Measurements from ENCODE around the gene PKP2.

PKP2 gene

DNA sequence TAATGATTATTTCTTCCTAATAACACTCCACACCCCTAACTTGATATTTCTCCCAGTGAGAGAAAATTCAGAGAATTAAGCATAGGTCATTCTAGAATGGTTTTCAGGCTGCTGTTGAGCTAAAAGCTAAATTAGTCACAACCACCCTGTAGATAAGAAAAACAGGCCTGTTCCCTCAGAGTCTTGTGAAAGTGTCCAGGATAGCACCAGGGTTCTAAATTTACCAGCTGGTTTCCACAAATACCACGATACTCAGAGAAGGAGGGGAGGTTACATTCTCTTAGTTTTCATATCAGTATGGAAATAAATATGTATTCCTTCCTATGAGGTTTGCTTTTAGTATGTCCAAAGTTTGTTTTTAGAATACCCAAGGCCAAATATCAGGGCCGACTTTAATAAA, 74.9 kb downstream of the PKP2 start:
- Mint-ChIP-seq H3K4me3 (no peak overlapping the region), H3K4me1 (no peaks in the 10 kb centered on the region), H3K27me3 (no peaks in the 10 kb centered on the region), H3K27ac (no peak overlapping the region), H3K36me3 (no peaks in the 10 kb centered on the region), H3K9me3 (no peaks in the 10 kb centered on the region)
- no peak for ATAC-seq

DNA sequence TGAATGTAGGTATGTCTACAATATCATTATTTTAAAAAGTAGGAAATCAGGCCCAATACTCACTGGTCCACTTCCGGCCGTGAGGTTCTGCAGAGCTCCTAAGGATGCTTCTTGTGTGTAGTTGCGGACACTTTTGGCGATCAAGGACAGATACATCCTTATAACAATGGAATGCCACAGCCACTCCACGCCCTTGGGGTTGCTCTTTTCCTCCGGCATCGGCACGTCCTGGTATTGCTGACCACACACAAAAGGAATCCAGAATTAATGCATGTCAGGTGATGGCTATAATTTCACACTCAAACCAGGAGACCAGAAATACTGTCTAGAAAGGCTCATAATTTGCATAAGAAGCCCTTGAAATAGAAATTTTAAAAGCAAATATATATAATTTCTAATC, 75.3 kb downstream of the PKP2 start:
- H3K9me3 Mint-ChIP-seq = no peaks in the 10 kb centered on the region
- H3K27ac Mint-ChIP-seq = no peak overlapping the region
- no peaks in the 10 kb centered on the region for H3K27me3 Mint-ChIP-seq
- no peak for ATAC-seq
- no peak overlapping the region for H3K4me3 Mint-ChIP-seq
- no peaks in the 10 kb centered on the region for H3K4me1 Mint-ChIP-seq
- no peaks in the 10 kb centered on the region for H3K36me3 Mint-ChIP-seq

DNA sequence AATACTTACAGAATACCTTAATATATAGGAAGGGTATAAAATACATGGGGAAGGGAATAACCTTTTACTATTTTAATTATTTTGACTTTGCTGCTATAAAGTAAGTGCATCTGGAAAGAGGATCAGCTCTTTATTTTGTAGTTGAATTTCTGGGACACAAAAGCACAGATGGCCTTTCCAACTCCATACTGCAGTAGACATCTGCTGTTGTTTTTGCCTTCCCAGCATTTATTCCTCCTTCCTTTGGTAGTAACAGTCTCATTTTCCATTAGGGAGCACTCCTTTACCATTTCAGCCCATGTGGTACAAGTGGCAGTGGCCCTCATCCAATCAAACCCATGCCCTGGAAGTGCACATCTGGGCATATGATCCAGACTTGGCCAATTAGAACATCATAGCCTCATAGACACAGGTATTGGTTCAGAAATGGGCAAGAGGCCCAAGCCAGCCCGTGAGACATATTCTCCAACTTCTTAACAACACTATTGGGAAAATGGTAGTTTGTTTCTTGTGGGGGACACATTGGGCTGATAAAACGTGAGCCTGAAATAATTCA, 76.1 kb downstream of the PKP2 start:
- H3K4me3 Mint-ChIP-seq = no peak overlapping the region
- ATAC-seq = no peak
- no peaks in the 10 kb centered on the region for H3K27me3 Mint-ChIP-seq

DNA sequence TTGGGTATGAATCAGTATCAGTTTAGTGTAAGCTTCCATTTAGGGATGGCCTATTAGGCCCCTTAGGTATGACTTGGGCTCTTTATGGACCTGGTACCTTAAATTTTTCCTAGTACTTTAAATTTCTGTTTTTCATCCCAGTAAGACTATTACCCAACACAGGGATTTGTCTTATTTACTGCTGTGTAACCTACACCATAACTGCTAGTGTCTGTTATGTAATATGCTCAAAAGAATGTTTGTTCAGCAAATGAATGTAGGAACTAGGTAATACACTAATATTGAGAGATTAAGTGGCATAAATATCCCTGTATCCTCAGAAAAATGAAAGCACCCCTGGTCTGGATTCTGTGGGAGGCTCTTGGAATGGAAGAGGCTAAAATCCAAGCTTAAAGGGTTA, 77.2 kb downstream of the PKP2 start:
- no peaks in the 10 kb centered on the region for H3K36me3 Mint-ChIP-seq
- H3K27me3 Mint-ChIP-seq = no peaks in the 10 kb centered on the region
- H3K4me3 Mint-ChIP-seq = no peak overlapping the region
- no peak for ATAC-seq
- H3K9me3 Mint-ChIP-seq = no peaks in the 10 kb centered on the region
- H3K27ac Mint-ChIP-seq = no peak overlapping the region
- no peaks in the 10 kb centered on the region for H3K4me1 Mint-ChIP-seq

More for the DNA sequence above, 76.1 kb downstream of the PKP2 start:
- no peaks in the 10 kb centered on the region for H3K9me3 Mint-ChIP-seq
- H3K4me1 Mint-ChIP-seq = no peaks in the 10 kb centered on the region
- no peak overlapping the region for H3K27ac Mint-ChIP-seq
- no peaks in the 10 kb centered on the region for H3K36me3 Mint-ChIP-seq

DNA sequence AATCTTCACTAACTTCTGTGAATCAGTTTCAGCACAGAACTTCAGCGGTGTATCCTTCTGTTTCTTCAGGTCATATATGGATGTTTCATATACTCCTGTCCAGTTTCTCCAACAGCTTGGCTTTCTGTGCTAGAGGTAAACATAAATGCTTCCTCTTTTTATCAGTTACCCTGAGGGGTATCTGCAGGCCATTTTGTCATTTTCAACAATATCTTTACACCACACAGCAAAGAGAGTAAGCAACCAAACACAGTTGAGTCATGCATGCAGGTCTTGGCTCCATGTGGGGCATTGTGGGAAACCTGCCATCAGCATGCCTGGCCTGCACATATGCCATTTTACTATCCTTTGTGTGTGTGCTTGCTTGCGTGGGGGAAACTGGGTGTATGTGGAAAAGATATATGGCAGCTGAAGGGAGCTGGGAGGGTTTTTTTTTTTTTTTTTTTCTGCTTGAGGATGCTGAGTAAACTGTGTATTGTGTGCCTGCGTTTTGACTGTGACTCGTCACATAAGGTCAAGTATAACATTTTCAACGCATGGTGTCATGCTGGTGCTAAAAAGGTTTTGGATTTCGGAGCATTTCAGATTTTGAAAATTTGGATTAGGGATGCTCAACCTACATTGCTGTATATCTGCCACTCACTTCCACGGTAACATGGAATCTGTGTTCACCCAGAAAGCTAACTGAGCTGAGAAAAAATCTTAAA, 84.7 kb downstream of the PKP2 start:
- Mint-ChIP-seq H3K27me3 (peaks cover 5% of the 10 kb centered on the region), H3K4me1 (no peaks in the 10 kb centered on the region), H3K4me3 (no peak overlapping the region), H3K27ac (no peak overlapping the region), H3K9me3 (peaks cover 14% of the 10 kb centered on the region), H3K36me3 (no peaks in the 10 kb centered on the region)
- ATAC-seq = no peak

DNA sequence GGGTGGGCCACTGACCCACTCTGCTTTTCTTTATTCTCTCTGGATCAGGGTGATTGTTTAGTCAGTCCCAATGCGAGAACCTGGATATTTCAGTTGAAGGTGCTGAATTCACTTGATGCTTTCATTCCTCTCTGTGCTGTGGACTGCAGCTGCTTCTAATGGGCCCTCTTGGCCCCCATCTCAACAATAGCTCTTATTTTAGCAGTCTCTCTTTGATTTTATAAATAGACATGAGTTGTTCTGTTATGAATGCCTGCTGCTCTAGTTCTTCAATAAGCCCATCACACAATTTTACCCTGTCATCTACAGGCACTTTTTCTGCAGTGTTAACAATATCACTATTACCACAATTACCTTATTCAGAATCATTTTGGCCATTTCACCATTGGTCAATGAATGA, 86.7 kb downstream of the PKP2 start:
- Mint-ChIP-seq H3K36me3 (no peaks in the 10 kb centered on the region), H3K9me3 (peaks cover 20% of the 10 kb centered on the region), H3K4me1 (no peaks in the 10 kb centered on the region), H3K27ac (no peak overlapping the region), H3K27me3 (peaks cover 13% of the 10 kb centered on the region), H3K4me3 (no peak overlapping the region)
- ATAC-seq = no peak

DNA sequence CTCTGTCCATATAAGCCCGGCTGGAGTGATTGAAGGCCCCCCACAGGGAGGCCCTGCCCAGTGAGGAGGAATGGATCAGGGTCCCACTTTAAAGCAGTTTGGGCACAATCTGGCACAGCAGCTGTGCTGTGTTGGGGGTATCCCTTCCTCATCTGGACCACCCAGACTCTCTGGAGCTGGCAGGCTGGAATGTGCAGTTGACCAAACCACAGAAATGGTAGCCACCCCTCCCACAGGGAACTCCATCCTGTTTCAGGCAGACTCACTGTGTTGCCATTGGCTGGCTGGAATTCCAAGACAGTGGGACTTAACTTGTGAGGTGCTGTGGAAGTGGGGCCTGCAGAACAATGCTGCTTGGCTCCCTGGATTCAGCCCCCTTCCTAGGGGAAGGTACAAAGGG, 87.4 kb downstream of the PKP2 start:
- ATAC-seq = no peak
- Mint-ChIP-seq H3K9me3 (peaks cover 20% of the 10 kb centered on the region), H3K4me1 (no peaks in the 10 kb centered on the region), H3K27me3 (peaks cover 13% of the 10 kb centered on the region), H3K36me3 (no peaks in the 10 kb centered on the region), H3K4me3 (no peak overlapping the region), H3K27ac (no peak overlapping the region)

DNA sequence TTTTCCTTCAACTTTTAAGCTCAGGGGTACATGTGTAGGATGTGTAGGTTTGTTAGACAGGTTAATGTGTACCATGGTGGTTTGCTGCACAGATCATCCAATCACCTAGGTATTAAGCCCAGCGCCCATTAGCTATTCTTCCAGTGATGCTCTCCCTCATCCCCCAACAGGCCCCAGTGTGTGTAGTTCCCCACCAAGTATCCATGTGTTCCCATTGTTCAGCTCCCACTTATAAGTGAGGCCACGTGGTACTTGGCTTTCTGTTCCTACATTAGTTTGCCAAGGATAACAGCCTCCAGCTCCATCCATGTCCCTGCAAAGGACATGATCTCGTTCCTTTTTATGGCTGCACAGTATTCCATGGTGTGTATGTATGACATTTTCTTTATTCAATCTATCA, 92.3 kb downstream of the PKP2 start:
- Mint-ChIP-seq H3K27me3 (peaks cover 13% of the 10 kb centered on the region), H3K27ac (no peak overlapping the region), H3K9me3 (peaks cover 20% of the 10 kb centered on the region), H3K36me3 (no peaks in the 10 kb centered on the region), H3K4me3 (no peak overlapping the region), H3K4me1 (no peaks in the 10 kb centered on the region)
- ATAC-seq = no peak

DNA sequence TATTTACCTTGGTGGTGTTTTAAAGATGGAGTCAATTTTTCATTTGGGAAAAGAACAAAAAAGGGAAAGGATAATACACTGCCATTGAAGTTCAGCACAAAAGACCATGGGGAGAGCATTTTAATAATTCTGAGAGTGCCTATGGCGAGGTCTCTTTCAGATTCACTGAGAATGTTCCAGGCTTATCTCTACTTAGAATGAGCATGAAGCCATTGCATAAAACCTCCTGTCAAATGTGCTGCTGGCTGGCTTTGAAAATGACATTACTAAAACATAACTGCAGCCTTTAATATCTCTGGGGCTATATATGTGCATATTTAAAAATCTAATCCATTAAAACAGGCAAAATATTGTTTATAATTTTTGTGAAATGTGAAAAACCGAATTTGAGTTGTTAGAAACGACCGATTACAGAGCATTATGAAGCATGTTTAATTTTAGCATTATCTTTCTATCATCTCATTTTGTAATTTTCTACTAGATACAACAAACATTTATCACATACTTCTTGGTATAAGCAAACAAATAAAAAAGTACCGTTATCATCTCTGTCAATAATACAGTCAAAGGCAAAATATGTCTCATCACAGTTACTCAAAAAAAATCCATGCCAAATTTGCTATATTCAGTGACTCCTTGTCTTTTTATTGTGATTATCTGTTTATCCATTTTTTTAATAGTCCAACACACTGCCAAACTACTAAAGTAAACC, 95.2 kb downstream of the PKP2 start:
- no peaks in the 10 kb centered on the region for H3K36me3 Mint-ChIP-seq
- H3K9me3 Mint-ChIP-seq = peaks cover 2% of the 10 kb centered on the region

DNA sequence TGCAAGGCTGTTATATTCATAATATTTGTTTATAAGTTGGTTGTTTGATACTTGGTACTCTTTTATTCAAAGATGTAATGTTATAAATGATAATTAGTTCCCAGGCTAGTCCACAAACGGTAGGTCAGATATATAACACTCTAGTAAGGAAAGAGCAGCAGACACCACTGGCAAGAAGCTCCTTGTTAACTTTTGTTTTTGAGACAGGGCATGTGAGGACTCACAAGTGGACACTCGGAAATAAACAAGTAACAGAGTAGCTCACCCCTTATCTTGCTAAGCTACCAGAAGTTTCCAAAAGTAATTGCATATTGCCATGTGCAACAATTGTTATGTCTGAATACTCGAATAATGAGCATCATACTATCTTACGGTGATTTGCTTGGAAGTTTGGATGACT, 102.3 kb downstream of the PKP2 start:
- Mint-ChIP-seq H3K4me3 (no peak overlapping the region), H3K36me3 (no peaks in the 10 kb centered on the region), H3K4me1 (no peaks in the 10 kb centered on the region), H3K27ac (no peak overlapping the region), H3K27me3 (peaks cover 6% of the 10 kb centered on the region), H3K9me3 (no peaks in the 10 kb centered on the region)
- no peak for ATAC-seq

More for the DNA sequence above, 95.2 kb downstream of the PKP2 start:
- no peak overlapping the region for H3K4me3 Mint-ChIP-seq
- no peak for ATAC-seq
- H3K27ac Mint-ChIP-seq = no peak overlapping the region
- peaks cover 3% of the 10 kb centered on the region for H3K27me3 Mint-ChIP-seq
- no peaks in the 10 kb centered on the region for H3K4me1 Mint-ChIP-seq

DNA sequence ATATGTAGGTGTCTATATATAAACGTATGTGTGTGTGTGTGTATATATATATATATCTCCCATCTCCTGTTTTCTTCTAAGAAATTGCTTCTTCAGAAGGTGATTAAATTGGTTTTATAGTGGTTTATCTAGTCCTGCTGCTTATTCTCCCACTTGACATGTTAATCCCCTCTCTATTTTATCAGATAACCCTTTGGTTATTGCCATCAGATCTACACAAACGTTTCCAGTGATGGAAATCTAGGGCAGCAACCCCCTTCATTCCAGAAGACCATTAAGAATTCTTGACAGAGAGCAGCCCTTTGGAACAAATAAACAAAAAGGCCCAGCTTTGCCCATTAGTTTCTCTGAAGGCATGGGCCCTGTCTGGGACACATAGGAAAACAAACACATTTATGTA, 106.7 kb downstream of the PKP2 start:
- H3K27me3 Mint-ChIP-seq = peaks cover 9% of the 10 kb centered on the region

DNA sequence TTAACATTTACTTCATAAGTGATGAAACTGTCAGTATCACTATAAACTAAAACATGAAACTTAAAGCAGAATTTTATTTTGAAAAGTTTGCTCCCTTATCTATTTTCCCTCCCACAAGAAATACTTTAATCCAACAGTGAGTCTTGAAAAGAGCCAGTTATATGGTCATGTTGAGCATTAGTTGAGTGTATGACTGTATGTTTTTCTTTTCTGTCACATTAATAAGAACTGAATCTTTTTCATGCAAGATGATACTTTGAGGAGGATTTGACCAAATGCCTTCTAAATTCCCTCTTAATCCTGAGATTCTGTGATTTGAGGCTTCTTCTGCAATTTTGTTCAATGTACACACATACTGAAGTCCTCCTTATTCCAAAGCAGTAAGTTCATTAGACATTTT, 107.1 kb downstream of the PKP2 start:
- Mint-ChIP-seq H3K9me3 (no peaks in the 10 kb centered on the region), H3K4me1 (no peaks in the 10 kb centered on the region), H3K27ac (no peak overlapping the region), H3K27me3 (peaks cover 13% of the 10 kb centered on the region), H3K4me3 (no peak overlapping the region), H3K36me3 (no peaks in the 10 kb centered on the region)
- ATAC-seq = no peak

More for the DNA sequence above, 106.7 kb downstream of the PKP2 start:
- no peak overlapping the region for H3K4me3 Mint-ChIP-seq
- H3K4me1 Mint-ChIP-seq = no peaks in the 10 kb centered on the region
- no peaks in the 10 kb centered on the region for H3K9me3 Mint-ChIP-seq
- H3K27ac Mint-ChIP-seq = no peak overlapping the region
- ATAC-seq = no peak
- no peaks in the 10 kb centered on the region for H3K36me3 Mint-ChIP-seq

DNA sequence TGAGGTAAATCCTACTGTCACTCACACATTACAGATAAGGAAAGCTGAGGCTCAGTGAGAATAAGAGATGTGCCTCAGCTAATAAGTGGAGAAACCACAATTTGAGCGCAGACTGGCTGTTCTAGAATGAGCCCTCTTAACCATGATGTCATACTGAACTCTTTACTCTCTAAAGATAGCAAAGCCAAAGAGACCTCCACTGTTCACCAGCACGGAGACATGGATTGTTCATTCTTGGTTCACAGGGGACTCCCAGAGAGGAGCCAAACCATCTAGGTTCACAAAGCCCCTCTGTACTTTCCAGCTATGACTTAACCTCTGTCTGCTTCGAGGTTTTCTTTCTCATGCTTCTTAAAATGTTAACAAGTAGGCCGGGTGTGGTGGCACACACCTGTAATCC, 108.2 kb downstream of the PKP2 start:
- no peak overlapping the region for H3K27ac Mint-ChIP-seq
- peaks cover 23% of the 10 kb centered on the region for H3K27me3 Mint-ChIP-seq
- H3K4me3 Mint-ChIP-seq = no peak overlapping the region
- H3K4me1 Mint-ChIP-seq = no peaks in the 10 kb centered on the region
- no peaks in the 10 kb centered on the region for H3K9me3 Mint-ChIP-seq
- ATAC-seq = no peak
- H3K36me3 Mint-ChIP-seq = no peaks in the 10 kb centered on the region

DNA sequence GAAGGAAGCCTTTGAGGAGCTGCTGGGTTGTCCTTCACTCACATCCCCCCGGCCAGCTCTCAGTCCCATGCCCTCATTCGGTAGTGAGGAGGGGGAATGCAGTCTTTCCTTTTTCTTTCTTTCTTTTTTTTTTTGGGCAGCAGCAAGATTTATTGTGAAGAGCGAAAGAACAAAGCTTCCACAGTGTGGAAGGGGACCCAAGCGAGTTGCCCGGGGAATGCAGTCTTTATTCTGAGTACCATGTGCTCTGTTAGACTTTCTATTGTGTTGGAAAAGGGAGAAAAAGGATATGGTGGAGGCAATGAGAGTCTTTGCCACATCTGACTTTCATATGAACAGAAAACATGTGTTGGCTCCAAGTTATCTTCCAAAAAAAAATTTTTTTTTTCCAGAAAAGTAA, 111.0 kb downstream of the PKP2 start:
- Mint-ChIP-seq H3K4me3 (no peak overlapping the region), H3K9me3 (no peaks in the 10 kb centered on the region), H3K27ac (no peak overlapping the region), H3K27me3 (peaks cover 23% of the 10 kb centered on the region), H3K36me3 (no peaks in the 10 kb centered on the region), H3K4me1 (no peaks in the 10 kb centered on the region)
- ATAC-seq = no peak

DNA sequence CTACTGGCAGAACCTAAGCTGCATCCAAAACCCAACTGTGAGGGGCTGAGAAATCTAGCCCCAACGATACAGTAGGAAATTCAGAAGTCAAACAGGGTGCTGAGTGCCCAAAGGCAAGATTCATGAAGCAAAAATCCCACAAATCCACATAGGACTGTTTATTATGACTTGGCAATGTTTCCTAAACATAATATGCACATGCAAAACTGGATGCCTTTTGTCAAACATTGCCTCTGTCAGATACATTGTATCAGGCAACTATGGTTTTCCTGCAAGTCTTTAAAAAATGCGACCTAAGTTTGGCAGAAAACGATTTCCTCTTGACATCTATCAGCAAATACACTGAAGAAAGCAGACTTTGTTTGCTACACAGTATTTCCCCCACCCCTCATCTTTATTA, 113.5 kb downstream of the PKP2 start:
- no peak for ATAC-seq
- H3K27ac Mint-ChIP-seq = no peak overlapping the region
- no peak overlapping the region for H3K4me3 Mint-ChIP-seq
- H3K36me3 Mint-ChIP-seq = no peaks in the 10 kb centered on the region
- H3K4me1 Mint-ChIP-seq = no peaks in the 10 kb centered on the region
- H3K27me3 Mint-ChIP-seq = peaks cover 41% of the 10 kb centered on the region
- no peaks in the 10 kb centered on the region for H3K9me3 Mint-ChIP-seq

DNA sequence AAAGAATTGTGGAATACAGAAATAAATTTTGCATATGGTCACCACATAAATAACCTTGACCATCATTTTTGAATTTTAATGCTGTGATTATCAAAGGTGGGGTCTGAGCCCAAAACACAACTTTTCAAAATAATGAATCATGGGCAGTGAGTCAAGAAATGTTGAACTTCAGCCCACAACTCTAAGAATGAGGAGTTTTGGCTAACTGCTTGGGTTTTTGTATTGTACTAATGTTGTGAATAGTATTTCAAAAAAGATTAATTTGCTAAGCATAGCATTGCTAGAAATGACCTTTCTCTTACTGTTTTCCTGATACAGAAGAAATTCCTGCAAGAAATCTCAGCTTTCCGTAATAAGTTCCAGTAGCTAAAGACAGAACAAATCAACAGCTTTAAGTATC, 116.5 kb downstream of the PKP2 start:
- H3K4me3 Mint-ChIP-seq = no peak overlapping the region
- ATAC-seq = no peak
- no peaks in the 10 kb centered on the region for H3K4me1 Mint-ChIP-seq
- H3K27me3 Mint-ChIP-seq = peaks cover 52% of the 10 kb centered on the region
- H3K9me3 Mint-ChIP-seq = no peaks in the 10 kb centered on the region
- no peaks in the 10 kb centered on the region for H3K36me3 Mint-ChIP-seq
- no peak overlapping the region for H3K27ac Mint-ChIP-seq

Measured in stimulated activated memory B cell treated with anti-CD40 and anti-IgM and Interleukin-4, amounts not matched to agents 10 μg/mL and 1 μg/mL and 100 μg/mL, for 72 hours (primary cell).